Measurements from ENCODE around the gene PXMP4. TPM values are rescaled to one million over a fixed set of nuclear protein-coding genes. Genes with fewer than 3 reads are reported as not detected.
A peak's percentile ranks its signal among the peaks of the same experiment; 100 is the strongest.

The PXMP4 gene
- total RNA-seq, 2 experiments from 2014 or later = 6.9 to 7.3 TPM

DNA sequence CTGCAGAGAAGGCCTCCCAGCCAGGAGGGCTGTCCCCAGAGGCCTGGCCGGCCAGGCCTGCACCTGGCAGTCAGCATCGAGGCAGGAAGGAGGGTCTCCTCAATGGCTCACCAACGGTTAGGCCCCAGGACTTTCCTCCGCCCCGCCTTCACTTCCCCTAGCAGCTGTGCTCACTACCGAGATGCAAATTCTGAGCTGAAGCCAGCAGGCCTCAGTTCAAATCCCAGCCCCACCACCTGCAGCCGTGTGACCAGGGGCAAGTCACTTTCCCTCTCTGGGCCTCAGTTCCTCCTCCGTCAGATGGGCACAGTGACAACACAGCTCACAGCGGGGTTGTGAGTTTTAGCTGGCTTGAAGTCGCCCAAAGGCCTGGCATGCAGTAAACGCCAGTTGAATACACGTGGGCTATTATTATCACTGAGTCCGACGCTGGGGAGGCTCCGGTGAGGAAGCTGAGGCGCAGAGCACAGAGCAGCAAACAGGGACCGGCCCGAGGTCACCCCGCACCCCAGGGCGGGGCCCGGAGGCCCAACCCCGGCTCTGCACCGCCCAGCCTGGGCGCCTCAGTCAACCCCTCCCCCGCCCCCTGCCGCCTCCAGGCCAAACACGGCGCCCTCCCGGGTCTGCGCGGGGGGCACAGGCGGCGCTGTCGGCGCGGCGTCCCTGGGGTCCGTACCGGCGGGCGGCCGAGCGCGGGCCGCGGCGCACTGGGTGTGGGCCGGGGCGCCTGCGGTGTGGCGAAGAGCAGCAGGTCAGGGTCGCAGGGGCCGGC lies 34.6 kb downstream of the PXMP4 start:
- peak; percentile 80 for DNase-seq
- Mint-ChIP-seq H3K4me1 (peaks cover 68% of the 10 kb centered on the region), H3K27me3 (no peaks in the 10 kb centered on the region), H3K36me3 (peaks cover 37% of the 10 kb centered on the region), H3K9me3 (no peaks in the 10 kb centered on the region), H3K4me3 (peak overlapping the region; percentile 93), H3K27ac (peak overlapping the region; percentile 85)

DNA sequence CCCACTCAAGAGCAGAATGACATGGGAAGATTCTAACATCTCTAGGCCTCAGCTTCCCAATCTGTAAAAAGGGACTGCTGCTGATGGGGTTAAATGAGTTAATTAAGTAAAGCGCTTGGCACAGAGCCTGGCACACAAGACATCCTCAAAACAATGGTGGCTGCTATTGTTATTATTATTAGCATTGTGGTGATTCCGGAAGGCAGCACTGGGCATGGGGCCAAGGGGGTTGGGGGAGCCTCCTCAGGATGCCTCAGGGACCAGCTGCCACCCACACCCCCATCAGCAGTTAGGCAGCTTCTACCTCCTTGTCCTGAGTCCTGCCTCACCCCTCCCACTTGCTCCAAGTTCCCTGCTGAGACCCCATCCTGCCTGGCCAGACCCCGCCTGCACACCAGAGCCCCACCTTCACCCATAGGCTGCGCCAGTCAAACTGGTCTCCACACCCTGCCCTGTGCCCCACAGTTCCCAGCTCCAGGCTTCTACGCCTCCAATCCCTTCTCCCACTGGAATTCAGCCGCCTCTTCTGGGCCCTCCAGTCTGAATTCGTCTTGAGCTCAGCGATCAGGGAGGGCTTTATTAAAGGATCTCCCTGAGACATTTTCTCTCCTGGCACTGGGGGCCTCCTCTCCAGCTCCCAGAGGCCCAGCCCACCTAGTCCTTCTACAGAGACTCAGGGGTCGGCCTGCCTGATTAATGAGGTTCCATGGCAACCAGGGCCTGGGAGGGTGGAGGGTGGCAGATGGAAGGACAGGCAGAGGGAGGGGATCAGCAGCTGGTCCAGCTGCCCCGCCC lies 35.4 kb downstream of the PXMP4 start:
- peak overlapping the region; percentile 85 for H3K27ac Mint-ChIP-seq
- peak overlapping the region; percentile 93 for H3K4me3 Mint-ChIP-seq
- peaks cover 68% of the 10 kb centered on the region for H3K4me1 Mint-ChIP-seq
- H3K9me3 Mint-ChIP-seq = no peaks in the 10 kb centered on the region
- no peak for DNase-seq
- H3K36me3 Mint-ChIP-seq = peaks cover 40% of the 10 kb centered on the region
- no peaks in the 10 kb centered on the region for H3K27me3 Mint-ChIP-seq

DNA sequence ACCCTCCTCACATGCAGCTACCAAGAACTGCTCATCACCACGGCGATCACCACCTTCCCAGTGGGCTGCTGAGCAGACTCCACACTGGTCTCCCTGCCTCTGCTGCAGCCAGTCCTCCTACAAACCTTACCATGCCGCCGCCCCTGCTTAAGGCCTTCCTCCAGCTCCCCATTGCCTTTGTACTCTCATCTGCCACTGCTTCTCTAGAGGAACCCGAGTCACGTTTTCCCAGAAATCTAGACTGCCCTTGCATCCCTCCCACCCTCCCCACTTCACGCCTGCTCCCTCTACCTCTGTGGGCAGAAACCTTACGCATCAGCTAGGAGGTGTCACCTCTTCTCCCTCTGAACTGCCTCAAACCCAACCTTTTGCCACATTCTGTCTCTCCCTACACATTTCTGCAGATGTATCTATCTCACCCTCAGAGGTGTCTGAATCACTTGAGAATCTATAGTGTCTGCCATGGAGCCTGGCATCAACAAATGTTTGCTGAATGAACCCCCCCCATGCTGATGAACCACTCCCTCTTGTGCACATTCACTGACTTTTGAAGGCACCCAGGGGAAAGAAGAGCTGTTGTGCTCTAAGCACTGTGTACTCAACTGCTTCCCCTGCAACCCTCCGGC lies 38.3 kb downstream of the PXMP4 start:
- no peaks in the 10 kb centered on the region for H3K9me3 Mint-ChIP-seq
- peak overlapping the region; percentile 45 for H3K4me3 Mint-ChIP-seq
- H3K27me3 Mint-ChIP-seq = no peaks in the 10 kb centered on the region
- DNase-seq = no peak
- peaks cover 57% of the 10 kb centered on the region for H3K36me3 Mint-ChIP-seq
- H3K4me1 Mint-ChIP-seq = peaks cover 54% of the 10 kb centered on the region
- peak overlapping the region; percentile 14 for H3K27ac Mint-ChIP-seq

DNA sequence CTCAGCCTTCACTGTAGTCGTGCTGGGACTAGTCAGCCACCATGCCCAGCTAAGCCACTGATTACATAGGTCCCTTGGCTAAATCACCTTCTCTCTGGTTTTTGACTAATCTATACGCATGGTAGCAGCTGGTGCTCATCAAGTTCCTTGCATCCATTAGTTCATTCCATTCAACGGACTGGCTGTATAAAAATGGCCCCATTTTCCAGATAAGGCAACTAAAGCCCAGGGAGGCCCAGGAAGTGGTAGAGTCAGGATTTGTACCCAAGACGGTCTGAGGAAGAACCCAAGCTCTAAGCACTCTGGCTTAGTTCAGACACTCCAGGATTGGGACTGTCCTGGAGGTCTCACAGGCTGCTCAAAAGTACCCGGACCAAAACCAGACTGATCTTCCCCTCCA lies 38.8 kb downstream of the PXMP4 start:
- Mint-ChIP-seq H3K9me3 (no peaks in the 10 kb centered on the region), H3K4me3 (no peak overlapping the region), H3K36me3 (peaks cover 59% of the 10 kb centered on the region), H3K4me1 (peaks cover 50% of the 10 kb centered on the region), H3K27ac (no peak overlapping the region), H3K27me3 (no peaks in the 10 kb centered on the region)
- DNase-seq = no peak

GRCh38 chr20:33680686-33681085 lies 39.4 kb downstream of the PXMP4 start:
- peaks cover 60% of the 10 kb centered on the region for H3K36me3 Mint-ChIP-seq
- H3K27me3 Mint-ChIP-seq = no peaks in the 10 kb centered on the region
- H3K4me3 Mint-ChIP-seq = peak overlapping the region; percentile 34
- DNase-seq = no peak
- H3K4me1 Mint-ChIP-seq = peaks cover 50% of the 10 kb centered on the region
- no peaks in the 10 kb centered on the region for H3K9me3 Mint-ChIP-seq
- peak overlapping the region; percentile 38 for H3K27ac Mint-ChIP-seq

DNA sequence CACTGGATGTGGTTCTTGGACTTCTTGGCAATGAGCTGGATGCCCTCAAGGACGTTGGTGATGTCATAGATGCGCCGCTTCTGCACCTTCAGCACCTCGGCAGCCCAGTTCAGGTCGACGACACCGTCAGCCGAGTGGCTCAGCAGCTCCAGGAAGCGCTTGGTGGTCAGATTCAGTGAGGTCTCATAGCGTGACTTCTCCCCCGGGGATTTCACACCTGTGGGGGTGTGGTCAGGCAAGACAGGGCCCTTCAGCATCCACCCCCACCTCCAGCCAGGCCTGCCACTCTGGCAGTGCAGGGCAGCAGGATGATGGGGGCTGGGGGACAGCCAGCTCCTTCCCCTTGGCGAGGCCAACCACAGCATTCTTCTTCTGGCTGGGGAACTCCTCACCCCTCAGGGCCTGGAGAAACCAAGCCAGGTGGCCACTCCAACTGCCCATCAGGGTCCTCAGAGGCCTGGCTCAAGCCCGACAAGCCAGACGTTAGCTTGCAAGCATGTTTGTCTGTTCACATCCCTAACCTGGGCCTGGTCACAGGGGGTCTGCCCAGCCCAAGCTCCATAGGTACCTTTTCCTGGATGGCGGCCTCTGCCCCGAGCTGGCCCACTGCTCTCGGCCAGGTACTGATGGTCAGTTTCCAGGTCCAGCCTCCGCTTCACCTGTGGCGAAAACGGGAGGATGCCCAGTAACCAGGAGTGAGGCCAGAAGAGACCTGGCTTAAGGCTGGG lies 40.2 kb downstream of the PXMP4 start:
- Mint-ChIP-seq H3K4me1 (peaks cover 51% of the 10 kb centered on the region), H3K4me3 (peak overlapping the region; percentile 18), H3K27me3 (no peaks in the 10 kb centered on the region), H3K27ac (peak overlapping the region; percentile 68), H3K9me3 (no peaks in the 10 kb centered on the region), H3K36me3 (peaks cover 57% of the 10 kb centered on the region)
- peak; percentile 57 for DNase-seq

DNA sequence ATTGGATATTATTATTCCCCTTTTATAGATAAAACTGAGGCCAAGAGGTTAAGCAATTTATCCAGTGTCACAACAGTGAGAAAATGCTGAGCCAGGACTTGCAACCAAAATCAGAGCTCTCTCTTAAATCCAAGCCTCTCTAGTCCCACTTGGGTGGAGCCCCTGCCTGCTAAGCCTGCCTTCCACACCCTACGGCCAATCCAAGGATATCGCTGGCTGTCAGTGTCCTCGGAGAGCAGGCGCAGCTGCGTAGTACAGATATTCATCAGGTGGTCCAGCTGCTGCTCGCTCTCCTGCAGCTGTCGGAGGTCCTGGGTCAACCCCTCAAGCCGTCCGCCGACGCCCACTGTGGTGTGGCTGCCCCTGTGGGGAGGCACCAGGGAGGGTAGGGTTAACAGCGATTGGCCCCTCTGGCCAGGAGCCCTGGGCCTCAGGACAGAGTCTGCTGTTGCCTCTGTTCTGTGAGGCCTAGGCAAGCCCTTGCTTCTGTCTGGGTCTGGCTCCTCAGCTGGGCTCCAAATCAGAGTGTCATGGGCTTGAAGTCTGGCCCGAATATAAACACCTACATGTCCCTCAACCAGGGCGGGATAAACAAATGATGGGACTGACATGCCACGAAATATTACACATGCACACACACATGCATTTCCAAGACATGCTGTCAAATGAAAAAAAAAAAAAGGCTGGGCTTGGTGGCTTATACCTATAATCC lies 42.0 kb downstream of the PXMP4 start:
- H3K4me3 Mint-ChIP-seq = no peak overlapping the region
- peaks cover 54% of the 10 kb centered on the region for H3K4me1 Mint-ChIP-seq
- DNase-seq = no peak
- H3K36me3 Mint-ChIP-seq = peaks cover 45% of the 10 kb centered on the region
- no peaks in the 10 kb centered on the region for H3K9me3 Mint-ChIP-seq
- no peak overlapping the region for H3K27ac Mint-ChIP-seq
- H3K27me3 Mint-ChIP-seq = no peaks in the 10 kb centered on the region

GRCh38 chr20:33676652-33677645 lies 43.2 kb downstream of the PXMP4 start:
- no peak for DNase-seq
- Mint-ChIP-seq H3K27me3 (no peaks in the 10 kb centered on the region), H3K27ac (no peak overlapping the region), H3K4me1 (peaks cover 50% of the 10 kb centered on the region), H3K36me3 (peaks cover 38% of the 10 kb centered on the region), H3K9me3 (no peaks in the 10 kb centered on the region), H3K4me3 (no peak overlapping the region)

DNA sequence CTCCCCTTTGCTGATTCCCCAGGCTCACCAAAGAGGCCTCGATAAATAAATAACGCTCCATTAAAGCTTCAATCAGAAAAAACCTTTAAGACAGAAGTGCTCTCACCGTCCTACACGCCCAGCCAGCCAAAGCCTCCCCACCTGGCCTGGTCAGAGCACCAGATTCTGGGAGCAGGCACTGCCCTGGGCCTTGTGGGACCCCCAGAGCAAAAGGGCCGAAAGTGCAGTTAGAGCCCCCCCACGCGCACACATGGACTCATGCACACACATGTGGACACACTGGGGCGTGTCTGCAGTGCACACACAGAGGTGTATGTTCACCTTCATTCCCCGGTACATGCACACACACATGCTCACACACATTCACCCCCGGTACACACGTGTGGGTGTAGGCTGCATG lies 44.0 kb downstream of the PXMP4 start:
- H3K27me3 Mint-ChIP-seq = no peaks in the 10 kb centered on the region
- H3K4me3 Mint-ChIP-seq = no peak overlapping the region
- DNase-seq = no peak
- no peaks in the 10 kb centered on the region for H3K9me3 Mint-ChIP-seq
- no peak overlapping the region for H3K27ac Mint-ChIP-seq
- H3K4me1 Mint-ChIP-seq = peaks cover 42% of the 10 kb centered on the region
- H3K36me3 Mint-ChIP-seq = peaks cover 33% of the 10 kb centered on the region

DNA sequence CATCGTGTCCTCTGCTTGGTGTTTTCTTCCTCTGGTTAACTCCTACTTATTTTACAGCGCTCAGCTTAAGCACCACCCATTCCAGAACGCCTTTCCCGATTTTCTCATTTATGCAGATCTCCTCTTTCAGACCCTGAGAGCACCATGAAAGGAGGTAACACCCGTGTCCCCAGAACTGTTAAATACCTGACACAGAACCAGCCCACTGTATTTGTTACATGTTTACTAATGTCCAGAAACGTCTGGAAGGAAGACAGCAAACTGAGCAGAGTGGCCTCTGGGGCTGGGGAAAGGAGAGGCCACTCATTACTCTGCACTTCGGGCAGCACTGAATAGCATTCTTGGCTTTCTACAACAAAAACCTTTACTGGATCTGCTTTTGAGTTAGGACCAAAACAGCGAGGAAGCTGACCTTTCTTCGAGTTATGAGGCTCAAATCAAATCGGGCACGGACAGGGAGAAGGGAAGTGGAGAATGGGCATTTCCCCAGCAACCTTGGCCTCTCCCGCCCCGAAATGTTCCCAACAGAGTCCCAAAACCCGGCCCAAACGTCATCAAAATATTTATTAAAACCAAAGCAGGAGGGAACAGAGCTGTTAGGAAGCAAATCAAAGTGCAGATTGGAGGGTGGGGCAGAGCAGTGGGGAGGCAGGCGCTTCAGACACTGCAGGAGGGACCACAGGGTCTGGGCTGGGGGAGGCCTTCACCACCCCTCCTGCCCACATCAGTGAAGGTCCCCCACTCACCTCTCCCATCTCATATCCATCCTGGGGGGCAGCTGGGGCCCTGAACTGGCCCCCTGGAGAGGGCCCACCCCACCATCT lies 44.8 kb downstream of the PXMP4 start:
- H3K27me3 Mint-ChIP-seq = no peaks in the 10 kb centered on the region
- peaks cover 27% of the 10 kb centered on the region for H3K36me3 Mint-ChIP-seq
- peak overlapping the region; percentile 44 for H3K27ac Mint-ChIP-seq
- no peaks in the 10 kb centered on the region for H3K9me3 Mint-ChIP-seq
- H3K4me3 Mint-ChIP-seq = peak overlapping the region; percentile 65
- no peak for DNase-seq
- H3K4me1 Mint-ChIP-seq = peaks cover 34% of the 10 kb centered on the region

DNA sequence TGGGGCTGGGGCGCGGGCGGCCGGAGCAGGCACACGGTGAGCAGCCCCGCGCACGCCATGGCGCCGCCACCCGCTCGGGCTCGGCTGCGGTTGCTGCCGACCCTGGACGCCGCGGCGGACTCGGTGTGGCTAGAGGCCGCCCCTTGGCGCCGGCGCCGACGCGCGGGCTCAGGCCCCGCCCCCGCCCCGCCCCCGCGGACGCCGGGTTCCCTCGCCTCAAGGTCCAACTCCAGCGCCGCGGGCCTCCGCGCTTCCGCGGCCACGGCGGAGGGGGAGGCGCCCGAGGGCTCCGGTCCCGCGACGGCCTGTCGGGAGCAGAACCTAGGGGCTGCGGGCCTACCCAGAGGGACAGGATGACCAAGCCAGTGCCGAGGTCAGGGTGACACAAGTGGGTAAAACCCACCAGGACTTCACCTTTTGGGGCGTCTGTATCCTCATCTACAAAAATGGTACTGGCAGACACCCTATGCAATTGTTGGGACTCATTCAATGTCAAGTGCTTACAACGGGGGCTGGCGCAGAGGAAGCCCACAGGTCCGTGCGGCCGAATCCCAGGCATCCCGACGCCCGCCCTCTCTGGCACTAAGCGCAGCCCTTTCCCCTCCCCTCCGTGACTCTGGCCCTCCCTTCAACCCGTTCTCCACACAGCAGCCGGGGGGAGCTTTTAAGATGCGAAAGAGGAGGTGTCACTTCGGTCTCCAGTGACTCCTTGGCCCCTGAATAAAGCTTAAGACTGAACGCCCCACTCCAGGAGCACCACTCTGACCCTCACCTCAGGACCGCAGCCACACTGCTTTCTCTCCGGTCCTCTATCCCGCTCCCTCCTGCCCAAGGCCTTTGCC lies 45.6 kb downstream of the PXMP4 start, which contains the start of gene NECAB3:
Gene NECAB3, minus strand, starts transcription at position 135 of the 842 bp plus-strand sequence. Its CDS starts 76 bp downstream, at position 59.
- Mint-ChIP-seq H3K9me3 (no peaks in the 10 kb centered on the region), H3K4me1 (peaks cover 27% of the 10 kb centered on the region), H3K36me3 (peaks cover 23% of the 10 kb centered on the region), H3K27me3 (no peaks in the 10 kb centered on the region), H3K4me3 (peak within 1 kb of the TSS; percentile 86), H3K27ac (peak within 1 kb of the TSS; percentile 77)
- DNase-seq = peak; percentile 77
